H1 (cell line): ENCODE data around the gene KLHL17. TPM values are rescaled to one million over a fixed set of nuclear protein-coding genes. Genes with fewer than 3 reads are reported as not detected.

ENCODE experiments used
- BACH1 ChIP-seq: IDR thresholded peaks from 2 replicates; pipeline ENCODE4 v1.6.1; 2012; ENCODE audit warnings: low read length, improper control_type of control experiment
- BRCA1 ChIP-seq: IDR thresholded peaks from 2 replicates; pipeline ENCODE4 v1.6.1; 2012; ENCODE audit warnings: low read depth, low read length, improper control_type of control experiment
- CEBPB ChIP-seq: IDR thresholded peaks from 2 replicates; pipeline ENCODE4 v1.6.1; 2012; ENCODE audit warnings: low read depth, low read length
- CREB1 ChIP-seq: IDR thresholded peaks from 2 replicates; pipeline ENCODE4 v1.6.1; 2012; ENCODE audit warnings: inconsistent platforms
- GABPA ChIP-seq: IDR thresholded peaks from 2 replicates; pipeline ENCODE4 v1.6.1; 2011; ENCODE audit warnings: mild to moderate bottlenecking, low read length, moderate library complexity, borderline replicate concordance; ENCODE audit not compliant: insufficient read depth
- GTF2F1 ChIP-seq: IDR thresholded peaks from 2 replicates; pipeline ENCODE4 v1.6.1; 2012; ENCODE audit warnings: low read depth, low read length, improper control_type of control experiment, borderline replicate concordance
- KDM4A ChIP-seq: IDR thresholded peaks from one replicate; pipeline ENCODE4 v1.7.1; 2012; ENCODE audit warnings: low read depth, mild to moderate bottlenecking, moderate library complexity, low read length, inconsistent platforms; ENCODE audit not compliant: severe bottlenecking
- NRF1 ChIP-seq: IDR thresholded peaks from 2 replicates; pipeline ENCODE4 v1.6.1; 2011; ENCODE audit warnings: mild to moderate bottlenecking, low read depth, low read length, improper control_type of control experiment
- PHF8 ChIP-seq: fragments of 200-600 bp; sonication (generic); conservative IDR thresholded peaks from 2 replicates; pipeline ENCODE4 v1.7.1; 2012; ENCODE audit warnings: low read depth, mild to moderate bottlenecking, inconsistent platforms, low read length, moderate library complexity
- RAD21 ChIP-seq, 2 experiments: IDR thresholded peaks in 1 of 2; conservative IDR thresholded peaks in 1 of 2; 2 replicates each; pipeline ENCODE4 v1.6.1; 2011; ENCODE audit warnings: low read depth in 2 of 2, low read length in 2 of 2, improper control_type of control experiment in 1 of 2, inconsistent platforms in 1 of 2, mild to moderate bottlenecking in 1 of 2, moderate library complexity in 1 of 2
- RBBP5 ChIP-seq: IDR thresholded peaks from 2 replicates; pipeline ENCODE4 v1.7.1; 2012; ENCODE audit warnings: low read depth, mild to moderate bottlenecking, inconsistent platforms, low read length, moderate library complexity, borderline replicate concordance
- SIX5 ChIP-seq: IDR thresholded peaks from 2 replicates; pipeline ENCODE4 v1.6.1; 2011; ENCODE audit warnings: mild to moderate bottlenecking, low read depth, low read length
- SP1 ChIP-seq: IDR thresholded peaks from 2 replicates; pipeline ENCODE4 v1.6.1; 2011; ENCODE audit warnings: low read depth, low read length
- SRF ChIP-seq: IDR thresholded peaks from 2 replicates; pipeline ENCODE4 v1.6.1; 2011; ENCODE audit warnings: mild to moderate bottlenecking, low read depth, low read length, moderate library complexity
- TCF12 ChIP-seq: IDR thresholded peaks from 2 replicates; pipeline ENCODE4 v1.6.1; 2011; ENCODE audit warnings: low read depth, mild to moderate bottlenecking, low read length
- polyA plus RNA-seq, 7 experiments: library from polyadenylated mRNA; depleted of rRNA in 3 of 7; stranded (reverse) in 5 of 7; unstranded in 2 of 7; fragments of >200 nt in 5 of 7; fragments of 200-250 nt in 2 of 7; gene quantifications; 1 replicate in 5 of 7; 2 replicates in 1 of 7; 4 replicates in 1 of 7; pipeline versions ENCODE4 v1.2.1 to v1.2.3, GENCODE V29; 2011 to 2013; ENCODE audit warnings: missing spikeins in 2 of 7, mixed read lengths in 2 of 7
- total RNA-seq: library from RNA; stranded (reverse); fragmentation: NEBNext Ultra II Directional; extraction: Animal tissue kit (Norgen Biotek cat#: 25700); gene quantifications from 2 replicates; pipeline ENCODE4 v1.2.1, GENCODE V29; 2021
- TF ChIP-seq, protein P1 (sequence below): IDR thresholded peaks from 2 replicates; pipeline ENCODE4 v1.6.1; 2011; ENCODE audit warnings: low read depth, mild to moderate bottlenecking, low read length; ENCODE audit not compliant: insufficient read depth
- TF ChIP-seq, protein P2 (sequence below): IDR thresholded peaks from 2 replicates; pipeline ENCODE4 v1.6.1; 2012; ENCODE audit warnings: inconsistent platforms
- TF ChIP-seq, protein P3 (sequence below), 3 experiments: IDR thresholded peaks; 1 replicate in 2 of 3; 2 replicates in 1 of 3; pipeline versions ENCODE4 v1.5.1 to v1.6.1; 2011; ENCODE audit warnings: low read length in 3 of 3, mild to moderate bottlenecking in 3 of 3, inconsistent platforms in 2 of 3, low read depth in 1 of 3, moderate library complexity in 1 of 3; ENCODE audit not compliant: insufficient read depth in 1 of 3; ENCODE audit errors: control extremely low read depth in 1 of 3
- TF ChIP-seq, protein P4 (sequence below): IDR thresholded peaks from 2 replicates; pipeline ENCODE4 v1.6.1; 2011; ENCODE audit warnings: low read length, improper control_type of control experiment

KLHL17 gene
- total and polyA plus RNA-seq, 2 of the 8 experiments (the other 6 are each of a cell fraction or from before 2014, with no cell fraction given): 32.6 to 36.1 TPM

DNA sequence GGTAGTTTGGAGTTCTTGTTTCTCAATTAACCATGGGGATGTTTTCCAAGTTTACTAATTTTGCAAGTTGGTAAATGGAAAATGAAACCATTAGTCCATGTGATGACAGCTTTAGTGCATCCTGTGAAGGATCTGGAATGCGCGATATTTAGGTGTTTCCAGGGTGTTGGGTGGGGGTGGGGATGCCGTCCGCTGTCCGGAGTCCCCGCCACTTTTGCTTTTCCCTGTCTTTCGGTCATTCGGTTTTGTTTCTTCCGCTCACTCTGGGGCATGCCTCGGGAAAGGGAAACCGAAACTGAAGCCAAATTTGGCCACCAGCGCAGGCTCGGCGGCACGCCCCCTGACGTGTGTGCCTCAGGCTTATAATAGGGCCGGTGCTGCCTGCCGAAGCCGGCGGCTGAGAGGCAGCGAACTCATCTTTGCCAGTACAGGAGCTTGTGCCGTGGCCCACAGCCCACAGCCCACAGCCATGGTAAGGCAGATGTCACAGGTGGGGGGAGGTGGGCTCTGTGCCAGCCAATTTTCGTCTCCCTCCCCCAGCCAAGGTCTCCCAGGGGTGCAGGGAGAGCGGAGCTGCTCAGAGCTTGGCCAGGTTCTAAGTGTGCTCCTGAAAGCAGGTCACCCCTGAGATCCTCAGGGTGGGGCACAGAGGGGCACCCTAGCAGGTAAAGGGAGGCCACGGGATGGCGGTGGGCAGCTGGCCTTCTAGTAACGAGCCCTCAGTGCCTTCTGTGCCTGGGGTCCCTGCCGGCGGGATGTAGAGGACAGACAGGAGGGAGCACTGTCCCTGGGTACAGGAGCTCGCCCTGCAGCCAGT is 52.9 kb downstream of the KLHL17 start, which contains the start of gene ISG15 (continued):
- TF ChIP-seq RBBP5: no peak; the same call in 1 of the 2 replicates
- no peak for TF ChIP-seq BACH1
- TF ChIP-seq SIX5: no peak
- TF ChIP-seq RAD21 (IDR thresholded peaks at IDR 0.05 in 1 of 2, conservative IDR thresholded peaks at IDR 0.05 in 1 of 2; ENCODE audit: low read depth in 2 of 2, low read length in 2 of 2): no peak
- TF ChIP-seq CEBPB: no peak
- TF ChIP-seq GABPA: no peak
- TF ChIP-seq, protein P1, sequence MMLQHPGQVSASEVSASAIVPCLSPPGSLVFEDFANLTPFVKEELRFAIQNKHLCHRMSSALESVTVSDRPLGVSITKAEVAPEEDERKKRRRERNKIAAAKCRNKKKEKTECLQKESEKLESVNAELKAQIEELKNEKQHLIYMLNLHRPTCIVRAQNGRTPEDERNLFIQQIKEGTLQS: no peak
- TF ChIP-seq CREB1: peak; percentile 61; the same call in 1 of the 2 replicates
- no peak for TF ChIP-seq BRCA1
- peak; percentile 51; the same call in 1 of the 2 replicates for TF ChIP-seq PHF8
- TF ChIP-seq, protein P2, sequence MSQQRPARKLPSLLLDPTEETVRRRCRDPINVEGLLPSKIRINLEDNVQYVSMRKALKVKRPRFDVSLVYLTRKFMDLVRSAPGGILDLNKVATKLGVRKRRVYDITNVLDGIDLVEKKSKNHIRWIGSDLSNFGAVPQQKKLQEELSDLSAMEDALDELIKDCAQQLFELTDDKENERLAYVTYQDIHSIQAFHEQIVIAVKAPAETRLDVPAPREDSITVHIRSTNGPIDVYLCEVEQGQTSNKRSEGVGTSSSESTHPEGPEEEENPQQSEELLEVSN: no peak
- TF ChIP-seq, protein P3, sequence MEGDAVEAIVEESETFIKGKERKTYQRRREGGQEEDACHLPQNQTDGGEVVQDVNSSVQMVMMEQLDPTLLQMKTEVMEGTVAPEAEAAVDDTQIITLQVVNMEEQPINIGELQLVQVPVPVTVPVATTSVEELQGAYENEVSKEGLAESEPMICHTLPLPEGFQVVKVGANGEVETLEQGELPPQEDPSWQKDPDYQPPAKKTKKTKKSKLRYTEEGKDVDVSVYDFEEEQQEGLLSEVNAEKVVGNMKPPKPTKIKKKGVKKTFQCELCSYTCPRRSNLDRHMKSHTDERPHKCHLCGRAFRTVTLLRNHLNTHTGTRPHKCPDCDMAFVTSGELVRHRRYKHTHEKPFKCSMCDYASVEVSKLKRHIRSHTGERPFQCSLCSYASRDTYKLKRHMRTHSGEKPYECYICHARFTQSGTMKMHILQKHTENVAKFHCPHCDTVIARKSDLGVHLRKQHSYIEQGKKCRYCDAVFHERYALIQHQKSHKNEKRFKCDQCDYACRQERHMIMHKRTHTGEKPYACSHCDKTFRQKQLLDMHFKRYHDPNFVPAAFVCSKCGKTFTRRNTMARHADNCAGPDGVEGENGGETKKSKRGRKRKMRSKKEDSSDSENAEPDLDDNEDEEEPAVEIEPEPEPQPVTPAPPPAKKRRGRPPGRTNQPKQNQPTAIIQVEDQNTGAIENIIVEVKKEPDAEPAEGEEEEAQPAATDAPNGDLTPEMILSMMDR (IDR thresholded peaks at IDR 0.05; ENCODE audit: control extremely low read depth in 1 of 3, insufficient read depth in 1 of 3, low read depth in 1 of 3, low read length in 3 of 3): no peak
- peak; percentile 11; the same call in 1 of the 2 replicates for TF ChIP-seq NRF1
- TF ChIP-seq GTF2F1: no peak
- peak; percentile 81 for TF ChIP-seq SRF
- TF ChIP-seq, protein P4, sequence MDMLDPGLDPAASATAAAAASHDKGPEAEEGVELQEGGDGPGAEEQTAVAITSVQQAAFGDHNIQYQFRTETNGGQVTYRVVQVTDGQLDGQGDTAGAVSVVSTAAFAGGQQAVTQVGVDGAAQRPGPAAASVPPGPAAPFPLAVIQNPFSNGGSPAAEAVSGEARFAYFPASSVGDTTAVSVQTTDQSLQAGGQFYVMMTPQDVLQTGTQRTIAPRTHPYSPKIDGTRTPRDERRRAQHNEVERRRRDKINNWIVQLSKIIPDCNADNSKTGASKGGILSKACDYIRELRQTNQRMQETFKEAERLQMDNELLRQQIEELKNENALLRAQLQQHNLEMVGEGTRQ: no peak
- TF ChIP-seq SP1: 0 out of 2 replicates have a peak, but pooled peaks have one; percentile 28
- TF ChIP-seq KDM4A: peak; percentile 57
- TF ChIP-seq TCF12: no peak
